GM18517 (cell line): Measurements from ENCODE around the gene SPATS1.

Experiments used
- ATAC-seq: cut with Tn5 transposase; IDR thresholded peaks from one replicate; pipeline ENCODE4 v1.9.1; 2021; ENCODE audit warnings: mild to moderate bottlenecking, moderate library complexity; ENCODE audit not compliant: unreplicated experiment

Gene SPATS1

DNA sequence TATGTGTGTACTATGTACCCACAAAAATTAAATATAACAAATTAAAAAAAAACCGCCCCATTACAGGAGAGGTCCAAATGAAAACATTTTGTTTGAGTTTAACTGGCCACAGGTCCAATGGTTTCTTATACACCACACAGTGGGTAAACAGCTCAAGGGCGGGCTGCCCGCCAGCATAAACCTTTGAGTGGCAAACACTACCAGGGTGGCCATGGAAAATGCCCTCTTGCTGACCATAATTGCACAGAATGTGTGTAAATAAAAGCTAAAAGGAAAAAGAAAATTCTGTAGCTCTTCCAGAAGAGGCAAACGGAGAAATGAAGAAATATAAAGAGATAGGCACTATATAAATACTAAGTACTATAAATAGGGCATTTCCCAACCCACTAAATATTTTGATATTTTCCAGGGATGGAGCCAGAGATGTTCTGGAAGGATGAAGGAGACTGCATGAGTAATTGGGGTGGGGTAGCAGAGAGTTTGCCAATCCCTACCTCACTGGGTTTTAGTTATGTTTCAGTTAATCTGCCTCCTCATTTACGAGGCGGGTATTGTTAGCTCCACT, 44.0 kb downstream of the SPATS1 start:
- no peak for ATAC-seq

DNA sequence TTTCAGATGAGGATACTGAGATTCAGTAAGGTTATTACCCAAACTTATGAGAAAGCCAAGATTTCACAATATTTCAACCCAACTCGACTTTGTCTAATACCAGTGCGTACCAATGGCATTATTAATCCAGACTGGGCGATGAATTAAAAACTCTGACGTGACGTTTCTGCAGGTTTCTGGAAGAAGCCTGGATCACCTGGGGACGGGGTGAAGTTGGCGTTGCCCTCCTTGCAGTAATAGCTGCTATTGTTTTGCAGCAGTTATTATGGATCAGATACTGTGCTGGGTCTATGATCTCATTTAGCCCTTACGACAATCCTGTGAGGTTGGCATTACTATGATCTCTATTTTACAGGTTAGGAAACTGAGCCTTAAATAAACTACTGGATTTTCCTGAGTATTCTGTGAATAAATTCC, 44.5 kb downstream of the SPATS1 start:
- peak; percentile 13 for ATAC-seq

- peak; percentile 90 for ATAC-seq
Observed at GRCh38 chr6:44387346-44388134, 45.1 kb downstream of the SPATS1 start, which contains the start of gene CDC5L. TSS of gene CDC5L (plus strand) at chr6:44387706. CDS start at chr6:44387824, 118 bp downstream.

DNA sequence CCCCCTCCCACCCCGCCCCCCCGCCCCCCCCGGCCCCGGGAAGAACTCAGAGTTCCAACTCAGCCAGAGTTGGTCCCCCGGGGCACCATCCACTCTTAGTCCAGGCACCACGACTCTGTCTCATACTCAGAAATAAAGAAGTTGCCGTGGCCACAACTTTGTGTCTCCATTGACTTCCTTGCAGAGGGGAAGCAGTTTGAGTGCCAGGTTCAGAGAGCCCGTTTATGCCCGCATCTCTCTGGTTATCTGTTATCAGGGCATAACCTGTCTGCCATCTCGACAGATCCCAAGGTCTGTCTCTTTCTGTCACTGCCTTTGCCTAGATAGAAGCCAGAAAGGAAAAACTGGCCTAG, 45.7 kb downstream of the SPATS1 start:
- no peak for ATAC-seq

DNA sequence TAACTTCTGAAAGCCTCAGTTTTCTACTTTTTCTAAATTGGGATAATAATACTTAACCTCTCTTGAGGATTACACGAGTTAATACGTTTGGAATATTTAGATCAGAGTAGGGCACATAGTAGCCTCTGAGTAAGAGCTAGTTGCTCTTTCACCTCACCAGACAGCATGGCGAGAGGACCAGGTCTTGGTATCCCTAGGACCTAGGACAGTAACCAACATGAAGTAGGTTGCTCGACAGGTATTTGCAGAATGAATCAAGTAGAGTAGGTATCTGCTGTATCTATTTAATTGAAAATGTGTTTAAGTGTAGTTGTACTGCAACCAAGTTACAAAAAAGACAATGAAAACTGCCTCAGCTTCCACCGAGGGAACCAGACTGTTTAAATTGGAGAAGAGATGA, 46.4 kb downstream of the SPATS1 start:
- no peak for ATAC-seq

DNA sequence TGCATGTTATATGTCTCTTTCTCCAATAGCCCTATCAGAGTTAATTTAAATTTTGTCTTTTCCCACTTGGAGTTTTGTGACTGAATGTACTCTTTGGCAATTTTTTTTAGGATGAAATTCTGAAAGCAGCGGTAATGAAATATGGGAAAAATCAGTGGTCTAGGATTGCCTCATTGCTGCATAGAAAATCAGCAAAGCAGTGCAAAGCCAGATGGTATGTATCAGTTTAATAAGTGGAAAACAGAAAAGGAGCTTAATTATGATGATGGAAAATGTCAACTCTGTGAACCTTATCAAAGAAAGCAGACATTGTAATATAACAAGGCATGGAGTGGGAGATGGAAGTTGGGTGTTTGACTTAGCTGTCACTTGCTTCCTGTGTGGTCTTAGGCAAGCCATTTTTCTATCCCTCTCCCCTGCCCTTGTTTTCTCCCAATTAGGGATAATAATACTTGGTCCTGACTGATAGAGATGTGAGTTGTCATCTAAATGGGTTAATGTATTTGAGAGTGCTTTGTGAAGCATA, 47.8 kb downstream of the SPATS1 start:
- no peak for ATAC-seq
